MM.1S (cell line): Measurements from ENCODE around the gene TMC6.
"Not testable (repeated sequence)": the region's sequence is repeated elsewhere in the genome, so short reads cannot be mapped to it uniquely, and the experiment has no call there.

Source experiments
- DNase-seq: peaks from one replicate; pipeline ENCODE4 v3.0.0-alpha.2; 2015
- H2AFZ ChIP-seq: fragments of 300-600 bp; sonication (generic); 2 replicates; pipeline ENCODE4 v1.6.0; 2016; ENCODE audit warnings: antibody characterized with exemption, low read length
- H3F3A ChIP-seq: fragments of 300-600 bp; sonication (generic); 2 replicates; pipeline ENCODE4 v1.6.1; 2016; ENCODE audit warnings: mild to moderate bottlenecking, antibody characterized with exemption, low read length, moderate library complexity, mixed read lengths; ENCODE audit not compliant: insufficient read depth
- H3K27ac ChIP-seq: fragments of 300-600 bp; sonication (generic); 2 replicates; pipeline ENCODE4 v1.5.1; 2016; ENCODE audit warnings: mild to moderate bottlenecking, low read length
- H3K27me3 ChIP-seq: fragments of 300-600 bp; sonication (generic); replicated peaks from 2 replicates; pipeline ENCODE4 v1.6.0; 2016; ENCODE audit warnings: low read length; ENCODE audit not compliant: insufficient read depth
- H3K36me3 ChIP-seq: fragments of 300-600 bp; sonication (generic); replicated peaks from 2 replicates; pipeline ENCODE4 v1.6.1; 2016; ENCODE audit warnings: mild to moderate bottlenecking, low read length, mixed read lengths; ENCODE audit not compliant: insufficient read depth
- H3K4me1 ChIP-seq: fragments of 300-600 bp; sonication (generic); 2 replicates; pipeline ENCODE4 v1.6.1; 2016; ENCODE audit warnings: low read length, mixed read lengths
- H3K4me2 ChIP-seq: fragments of 300-600 bp; sonication (generic); 2 replicates; pipeline ENCODE4 v1.6.0; 2016; ENCODE audit warnings: low read depth, low read length
- H3K4me3 ChIP-seq: fragments of 300-600 bp; sonication (generic); 2 replicates; pipeline ENCODE4 v1.5.1; 2016; ENCODE audit warnings: low read length, mixed read lengths
- H3K79me2 ChIP-seq: fragments of 300-600 bp; sonication (generic); 2 replicates; pipeline ENCODE4 v1.6.1; 2016; ENCODE audit warnings: mixed run types, low read length, mixed read lengths
- H3K9ac ChIP-seq: fragments of 300-600 bp; sonication (generic); 2 replicates; pipeline ENCODE4 v1.6.1; 2016; ENCODE audit warnings: low read length, mixed read lengths
- H3K9me2 ChIP-seq: fragments of 300-600 bp; sonication (generic); replicated peaks from 2 replicates; pipeline ENCODE4 v1.6.1; 2016; ENCODE audit warnings: mild to moderate bottlenecking, low read length, mixed read lengths; ENCODE audit not compliant: insufficient read depth
- H3K9me3 ChIP-seq: fragments of 300-600 bp; sonication (generic); replicated peaks from 2 replicates; pipeline ENCODE4 v1.6.1; 2016; ENCODE audit warnings: mild to moderate bottlenecking, low read length, mixed read lengths; ENCODE audit not compliant: insufficient read depth
- H4K20me1 ChIP-seq: fragments of 300-600 bp; sonication (generic); 2 replicates; pipeline ENCODE4 v1.6.1; 2016; ENCODE audit warnings: mild to moderate bottlenecking, low read length, moderate library complexity, mixed read lengths; ENCODE audit not compliant: insufficient read depth
- CTCF ChIP-seq: fragments of 300-600 bp; sonication (generic); IDR thresholded peaks from 2 replicates; pipeline ENCODE4 v1.5.1; 2016; ENCODE audit warnings: antibody characterized with exemption, low read length, mixed read lengths
- EZH2 ChIP-seq: fragments of 300-600 bp; sonication (generic); optimal IDR thresholded peaks from 2 replicates; pipeline ENCODE3; 2017; ENCODE audit warnings: low read depth, mild to moderate bottlenecking, antibody characterized with exemption, low read length, mixed read lengths
- EZH2phosphoT487 ChIP-seq: fragments of 300-600 bp; sonication (generic); IDR thresholded peaks from 2 replicates; pipeline ENCODE4 v1.6.1; 2018; ENCODE audit warnings: antibody characterized with exemption, low read length

Gene TMC6

GRCh38 chr17:78172249-78173051 is 43.9 kb upstream of the TMC6 start:
- peak overlapping the region; percentile 99 for H3K27ac ChIP-seq
- peaks cover 44% of the 10 kb centered on the region for H3K79me2 ChIP-seq
- no peaks in the 10 kb centered on the region for H4K20me1 ChIP-seq
- peak; percentile 53 for DNase-seq
- no peaks in the 10 kb centered on the region for H3K9me3 ChIP-seq
- no peaks in the 10 kb centered on the region for H3K36me3 ChIP-seq
- no peaks in the 10 kb centered on the region for H3K27me3 ChIP-seq
- H3K4me2 ChIP-seq: peak overlapping the region; percentile 98
- peak overlapping the region; percentile 23; the same call in 1 of the 2 replicates for H3K4me3 ChIP-seq
- H3K4me1 ChIP-seq: peaks cover 69% of the 10 kb centered on the region
- H3F3A ChIP-seq: peaks cover 69% of the 10 kb centered on the region
- TF ChIP-seq EZH2phosphoT487 (no peak), EZH2 (no peak), CTCF (no peak)
- no peak overlapping the region for H2AFZ ChIP-seq
- H3K9ac ChIP-seq: peak overlapping the region; percentile 75
- no peaks in the 10 kb centered on the region for H3K9me2 ChIP-seq

- Histone ChIP-seq H3K4me3 (peak overlapping the region; percentile 23; the same call in 1 of the 2 replicates), H3K9ac (peak overlapping the region; percentile 75; the same call in 1 of the 2 replicates), H3K4me2 (peak overlapping the region; percentile 98), H3K79me2 (peaks cover 42% of the 10 kb centered on the region), H3F3A (peaks cover 68% of the 10 kb centered on the region), H3K27ac (peak overlapping the region; percentile 99), H3K4me1 (peaks cover 65% of the 10 kb centered on the region)
- H3K9me3 ChIP-seq, H4K20me1 ChIP-seq, H3K9me2 ChIP-seq, H2AFZ ChIP-seq, H3K27me3 ChIP-seq, H3K36me3 ChIP-seq: not testable (repeated sequence)
- peak; percentile 25 for DNase-seq
These were observed 43.2 kb upstream of the TMC6 start for GRCh38 chr17:78171591-78172248.

- H3K9ac ChIP-seq: peak overlapping the region; percentile 14; the same call in 1 of the 2 replicates
- no peaks in the 10 kb centered on the region for H4K20me1 ChIP-seq
- TF ChIP-seq CTCF: no peak
- TF ChIP-seq EZH2: no peak
- no peak for TF ChIP-seq EZH2phosphoT487
- no peaks in the 10 kb centered on the region for H3K9me3 ChIP-seq
- no peak overlapping the region for H2AFZ ChIP-seq
- H3K4me1 ChIP-seq: peaks cover 65% of the 10 kb centered on the region
- H3K79me2 ChIP-seq: peaks cover 36% of the 10 kb centered on the region
- peak overlapping the region; percentile 99; the same call in 1 of the 2 replicates for H3K27ac ChIP-seq
- H3F3A ChIP-seq: peaks cover 62% of the 10 kb centered on the region
- peak overlapping the region; percentile 11; the same call in 1 of the 2 replicates for H3K4me3 ChIP-seq
- H3K4me2 ChIP-seq: peak overlapping the region; percentile 98
- H3K9me2 ChIP-seq: no peaks in the 10 kb centered on the region
- no peaks in the 10 kb centered on the region for H3K27me3 ChIP-seq
- no peaks in the 10 kb centered on the region for H3K36me3 ChIP-seq
- DNase-seq: no peak
These were observed 42.4 kb upstream of the TMC6 start for GRCh38 chr17:78170692-78171590.
